Anterior cingulate cortex (tissue), 58 donors: ENCODE results near the gene GABRG2.

Source experiments
- DNase-seq, 58 donors: peaks; one replicate each; lab custom pipeline; 2025; lab: John Stamatoyannopoulos, UW

Gene GABRG2

GRCh38 chr5:162187371-162187770 lies 119.8 kb downstream of the GABRG2 start:
- DNase-seq = no peak

DNA sequence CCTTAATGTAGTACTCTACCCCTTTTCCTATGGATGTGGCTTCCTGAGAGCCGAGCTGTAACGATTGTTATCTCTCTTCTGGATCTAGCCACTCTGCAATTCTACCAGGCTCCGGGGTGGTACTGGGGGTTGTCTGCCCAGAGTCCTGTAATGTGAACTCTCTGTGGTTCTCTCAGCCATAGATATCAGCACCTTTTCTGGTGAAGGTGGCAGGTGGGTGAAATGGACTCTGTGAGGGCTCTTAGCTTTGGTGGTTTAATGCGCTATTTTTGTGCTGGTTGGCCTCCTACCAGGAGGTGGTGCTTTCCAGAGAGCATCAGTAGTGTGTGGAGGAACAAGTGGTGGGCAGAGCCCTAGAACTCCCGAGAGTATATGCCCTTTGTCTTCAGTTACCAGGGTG lies 122.1 kb downstream of the GABRG2 start:
- no peak for DNase-seq

GRCh38 chr5:162193012-162193411 lies 125.4 kb downstream of the GABRG2 start:
- DNase-seq = no peak

- no peak for DNase-seq
These were observed 128.8 kb downstream of the GABRG2 start for GRCh38 chr5:162196351-162196750.

- no peak for DNase-seq
These were observed 134.8 kb downstream of the GABRG2 start for GRCh38 chr5:162202285-162202880.
